Measurements from ENCODE around the gene FIBCD1.

FIBCD1 gene, protein sequence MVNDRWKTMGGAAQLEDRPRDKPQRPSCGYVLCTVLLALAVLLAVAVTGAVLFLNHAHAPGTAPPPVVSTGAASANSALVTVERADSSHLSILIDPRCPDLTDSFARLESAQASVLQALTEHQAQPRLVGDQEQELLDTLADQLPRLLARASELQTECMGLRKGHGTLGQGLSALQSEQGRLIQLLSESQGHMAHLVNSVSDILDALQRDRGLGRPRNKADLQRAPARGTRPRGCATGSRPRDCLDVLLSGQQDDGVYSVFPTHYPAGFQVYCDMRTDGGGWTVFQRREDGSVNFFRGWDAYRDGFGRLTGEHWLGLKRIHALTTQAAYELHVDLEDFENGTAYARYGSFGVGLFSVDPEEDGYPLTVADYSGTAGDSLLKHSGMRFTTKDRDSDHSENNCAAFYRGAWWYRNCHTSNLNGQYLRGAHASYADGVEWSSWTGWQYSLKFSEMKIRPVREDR

DNA sequence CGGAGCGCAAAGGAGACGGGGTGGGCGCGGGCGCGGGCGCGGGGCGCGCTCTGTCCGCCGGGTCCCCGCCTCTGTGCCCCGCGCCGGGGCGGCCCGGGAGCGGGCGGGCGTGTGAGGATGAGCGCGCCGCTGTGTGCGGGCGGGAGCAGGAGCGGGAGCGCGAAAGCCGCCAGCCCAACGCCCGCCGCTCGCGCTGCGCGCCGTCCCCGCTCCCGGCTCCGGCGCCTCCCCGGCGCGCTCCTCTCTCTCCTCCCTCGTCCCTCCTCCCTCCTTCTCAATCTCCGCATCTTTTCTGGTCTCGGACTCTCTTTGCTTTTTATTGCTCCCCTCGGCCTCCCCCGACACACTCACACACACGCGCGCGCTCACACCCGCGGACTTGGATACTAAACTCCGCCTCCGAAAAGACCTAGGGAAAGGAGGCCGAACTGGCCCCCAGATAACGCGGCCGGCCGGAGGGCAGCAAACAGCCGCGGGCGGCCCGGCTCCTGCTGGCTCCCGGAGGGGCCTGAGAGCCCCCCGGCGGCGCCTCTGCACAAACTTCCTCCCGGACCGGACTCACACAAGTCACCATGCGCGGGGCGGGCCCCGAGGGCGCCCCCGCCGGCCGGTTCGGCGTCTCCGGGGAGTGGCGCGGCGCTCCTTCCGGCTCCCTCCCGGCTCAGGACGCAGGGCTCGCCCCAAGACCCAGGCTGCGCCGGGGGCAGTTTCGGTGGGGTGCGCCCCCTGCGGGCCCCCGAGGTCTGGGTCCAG, at the start of gene FIBCD1:
Gene FIBCD1, minus strand, starts transcription at position 596 of the 753 bp plus-strand sequence. CDS start 640 bp downstream, outside the sequence.
- POLR2A ChIA-PET: no interaction called here
- TF ChIP-seq, protein P1, sequence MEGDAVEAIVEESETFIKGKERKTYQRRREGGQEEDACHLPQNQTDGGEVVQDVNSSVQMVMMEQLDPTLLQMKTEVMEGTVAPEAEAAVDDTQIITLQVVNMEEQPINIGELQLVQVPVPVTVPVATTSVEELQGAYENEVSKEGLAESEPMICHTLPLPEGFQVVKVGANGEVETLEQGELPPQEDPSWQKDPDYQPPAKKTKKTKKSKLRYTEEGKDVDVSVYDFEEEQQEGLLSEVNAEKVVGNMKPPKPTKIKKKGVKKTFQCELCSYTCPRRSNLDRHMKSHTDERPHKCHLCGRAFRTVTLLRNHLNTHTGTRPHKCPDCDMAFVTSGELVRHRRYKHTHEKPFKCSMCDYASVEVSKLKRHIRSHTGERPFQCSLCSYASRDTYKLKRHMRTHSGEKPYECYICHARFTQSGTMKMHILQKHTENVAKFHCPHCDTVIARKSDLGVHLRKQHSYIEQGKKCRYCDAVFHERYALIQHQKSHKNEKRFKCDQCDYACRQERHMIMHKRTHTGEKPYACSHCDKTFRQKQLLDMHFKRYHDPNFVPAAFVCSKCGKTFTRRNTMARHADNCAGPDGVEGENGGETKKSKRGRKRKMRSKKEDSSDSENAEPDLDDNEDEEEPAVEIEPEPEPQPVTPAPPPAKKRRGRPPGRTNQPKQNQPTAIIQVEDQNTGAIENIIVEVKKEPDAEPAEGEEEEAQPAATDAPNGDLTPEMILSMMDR (IDR thresholded peaks at IDR 0.05; ENCODE audit: control extremely low read depth, extremely low read depth, low read depth, missing control alignments): peak; percentile 25
- CTCF ChIA-PET: no interaction called here
- DNase-seq (ENCODE audit: extremely low spot score): peak; percentile 65

DNA sequence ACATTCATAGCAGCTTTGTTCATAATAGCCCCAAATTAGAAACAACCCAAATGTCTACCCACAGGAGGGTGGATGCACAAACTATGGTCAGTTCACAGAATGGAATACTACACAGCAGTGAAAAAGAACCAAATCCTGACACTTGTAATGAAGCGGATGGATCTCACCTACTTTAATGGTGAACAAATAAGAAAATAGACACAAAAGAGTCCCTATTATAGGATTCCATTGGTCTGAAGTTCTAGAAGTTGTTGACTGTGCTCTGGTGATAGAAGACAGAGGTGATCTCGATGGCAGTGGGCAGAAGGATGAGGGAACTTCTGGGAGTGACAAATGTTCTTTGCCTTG, 49.3 kb upstream of the FIBCD1 start:
- POLR2A ChIA-PET: no interaction called here
- TF ChIP-seq, protein P1 (IDR thresholded peaks at IDR 0.05; ENCODE audit: control extremely low read depth, extremely low read depth, low read depth, missing control alignments): no peak
- CTCF ChIA-PET: interaction anchor here (2.2 kb wide), 1 partner anchor 58 kb away, joined by 7 read pairs; no protein-coding TSS in a partner anchor
- no peak for DNase-seq (ENCODE audit: extremely low spot score)

DNA sequence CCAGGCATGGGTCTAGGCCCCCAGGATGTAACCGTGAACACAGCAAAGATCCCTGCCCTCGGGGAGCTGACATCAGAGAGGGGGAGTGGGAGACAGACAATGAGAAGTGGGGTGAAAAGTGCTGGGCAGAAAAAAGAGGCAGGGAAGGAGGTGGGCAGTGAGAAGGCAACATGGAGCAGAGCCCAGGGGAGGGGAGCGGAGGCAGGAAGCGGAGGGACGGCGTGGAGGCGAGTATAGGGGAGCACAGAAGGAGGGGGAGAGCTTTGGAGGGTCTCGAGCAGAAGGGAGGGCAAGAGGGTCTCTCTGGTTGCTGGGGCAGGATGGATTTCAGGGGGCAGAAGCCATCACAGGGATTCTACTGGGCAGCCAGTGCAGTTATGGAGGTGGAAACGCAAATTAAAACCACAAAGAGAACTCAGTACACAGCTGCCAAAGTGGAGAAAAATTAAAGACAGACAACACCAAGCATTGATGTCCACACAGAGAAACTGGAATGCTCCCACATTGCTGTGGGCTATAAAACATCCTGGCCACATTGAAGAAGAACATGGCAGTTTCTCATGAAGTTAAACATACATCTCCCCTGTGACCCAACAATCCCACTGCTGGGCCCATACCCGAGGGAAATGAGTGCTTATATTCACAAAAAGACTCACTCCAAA, 48.8 kb upstream of the FIBCD1 start:
- TF ChIP-seq, protein P1 (IDR thresholded peaks at IDR 0.05; ENCODE audit: control extremely low read depth, extremely low read depth, low read depth, missing control alignments): no peak
- DNase-seq (ENCODE audit: extremely low spot score): no peak
- CTCF ChIA-PET: interaction anchor here (0.6 to 2.2 kb wide), 3 partner anchors 11 to 58 kb away, joined by 3 to 7 read pairs (median 5); no protein-coding TSS in a partner anchor
- POLR2A ChIA-PET: no interaction called here

DNA sequence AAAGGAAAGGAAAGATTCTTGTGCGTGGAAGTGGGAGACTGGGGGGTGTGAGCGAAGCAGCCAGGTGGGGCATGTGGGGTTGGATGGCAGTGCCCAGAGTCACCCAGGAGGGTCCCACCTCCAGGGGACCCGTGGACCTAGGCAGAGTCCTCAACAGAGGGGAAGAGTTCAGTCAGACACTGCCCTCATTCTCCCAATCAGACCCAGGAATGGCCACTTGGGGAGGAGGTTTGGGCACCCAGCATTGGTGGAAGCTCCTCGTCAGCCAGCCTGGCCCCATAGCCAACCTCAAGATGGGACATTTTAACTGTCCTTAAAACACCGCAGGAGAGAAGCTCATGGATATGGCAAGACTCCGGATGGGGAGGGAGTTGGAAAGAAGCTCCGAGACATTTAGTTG, 48.0 kb upstream of the FIBCD1 start:
- TF ChIP-seq, protein P1 (IDR thresholded peaks at IDR 0.05; ENCODE audit: control extremely low read depth, extremely low read depth, low read depth, missing control alignments): no peak
- POLR2A ChIA-PET: no interaction called here

DNA sequence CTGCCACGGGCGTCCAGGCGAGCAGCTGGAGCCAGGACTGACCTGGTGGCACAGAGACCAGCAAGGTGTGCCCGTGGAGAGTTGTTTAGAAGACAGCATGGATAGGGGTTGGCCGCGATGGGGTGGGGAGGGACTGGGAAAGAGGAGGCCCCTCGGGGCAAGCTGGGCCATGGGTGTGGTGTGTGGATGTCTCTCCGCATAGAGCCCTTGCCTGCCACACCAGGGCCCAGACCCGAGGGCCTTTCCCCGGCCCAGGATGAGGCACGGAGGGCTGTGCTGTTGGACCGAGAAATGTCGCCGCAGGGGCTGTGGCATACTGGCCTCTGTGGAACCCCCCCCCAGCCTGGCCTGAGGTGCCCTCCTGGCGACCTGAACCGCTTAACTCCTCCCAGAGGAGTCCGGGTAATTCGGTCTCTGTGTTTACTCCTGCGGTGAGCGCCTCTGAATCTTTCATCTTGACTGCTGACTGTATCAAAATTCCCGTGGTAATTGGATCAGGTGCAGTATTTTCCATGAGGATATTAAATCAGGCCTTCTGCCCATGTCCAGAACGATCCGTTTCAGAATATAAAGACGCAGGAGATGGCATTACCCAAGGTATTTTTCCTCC, 47.4 kb upstream of the FIBCD1 start:
- no peak for DNase-seq (ENCODE audit: extremely low spot score)
- ChIA-PET CTCF (interaction anchor here (1.2 to 2.9 kb wide), 3 partner anchors 11 to 60 kb away, joined by 5 to 12 read pairs (median 7); no protein-coding TSS in a partner anchor), POLR2A (no interaction called here)
- TF ChIP-seq, protein P1 (IDR thresholded peaks at IDR 0.05; ENCODE audit: control extremely low read depth, extremely low read depth, low read depth, missing control alignments): no peak

More for the DNA sequence above, 48.0 kb upstream of the FIBCD1 start:
- CTCF ChIA-PET: interaction anchor here (0.6 to 2.2 kb wide), 3 partner anchors 12 to 59 kb away, joined by 3 to 7 read pairs (median 5); no protein-coding TSS in a partner anchor
- DNase-seq (ENCODE audit: extremely low spot score): no peak
